Stimulated activated naive B cell treated with anti-CD40 and anti-IgM and Interleukin-4, amounts not matched to agents 10 μg/mL and 1 μg/mL and 100 μg/mL, for 72 hours (primary cell): ENCODE results near the gene PALM2AKAP2.
"Not testable (repeated sequence)": the region's sequence is repeated elsewhere in the genome, so short reads cannot be mapped to it uniquely, and the experiment has no call there.

Experiments
- ATAC-seq, 2 donors: fragments of 150-1000 bp; cut with Tn5 transposase; replicated peaks; 2 replicates each; pipeline ENCODE4 v1.10.0; 2021; ENCODE audit warnings: moderate library complexity in 1 of 2
- DNase-seq: peaks from one replicate; pipeline ENCODE4 v3.0.0; 2021
- H3K27ac Mint-ChIP-seq: one replicate; pipeline ENCODE4 v1.8.0; 2022; ENCODE audit warnings: mild to moderate bottlenecking, mixed read lengths
- H3K27me3 Mint-ChIP-seq, 2 donors: one replicate each; pipeline ENCODE4 v1.8.0; 2022; ENCODE audit warnings: mixed read lengths in 2 of 2
- H3K36me3 Mint-ChIP-seq, 2 donors: one replicate each; pipeline ENCODE4 v1.8.0; 2022; ENCODE audit warnings: mixed read lengths in 2 of 2, mild to moderate bottlenecking in 1 of 2
- H3K4me1 Mint-ChIP-seq, 2 donors: one replicate each; pipeline ENCODE4 v1.8.0; 2022; ENCODE audit warnings: mixed read lengths in 2 of 2, mild to moderate bottlenecking in 1 of 2
- H3K4me3 Mint-ChIP-seq, 2 donors: one replicate each; pipeline ENCODE4 v1.8.0; 2022; ENCODE audit warnings: mild to moderate bottlenecking in 2 of 2, mixed read lengths in 2 of 2, moderate library complexity in 1 of 2
- H3K9me3 Mint-ChIP-seq, 2 donors: one replicate each; pipeline ENCODE4 v1.8.0; 2022; ENCODE audit warnings: mixed read lengths in 2 of 2, mild to moderate bottlenecking in 1 of 2

The PALM2AKAP2 gene

GRCh38 chr9:109802491-109802890 lies 22.5 kb downstream of the PALM2AKAP2 start:
- ATAC-seq (no peak), DNase-seq (no peak)
- Mint-ChIP-seq H3K4me3 (no peak overlapping the region), H3K27me3 (peaks cover 6 to 16% of the 10 kb centered on the region in 2 donors), H3K9me3 (no peaks in the 10 kb centered on the region), H3K36me3 (no peaks in the 10 kb centered on the region), H3K27ac (no peak overlapping the region), H3K4me1 (no peaks in the 10 kb centered on the region)

- peaks cover 5 to 7% of the 10 kb centered on the region in 2 donors for H3K27me3 Mint-ChIP-seq
- ATAC-seq, result no peak
- H3K9me3 Mint-ChIP-seq, result peaks cover 6 to 8% of the 10 kb centered on the region in 2 donors
Measured at GRCh38 chr9:109805050-109805449, 25.1 kb downstream of the PALM2AKAP2 start.

GRCh38 chr9:109806506-109807115 lies 26.6 kb downstream of the PALM2AKAP2 start:
- Mint-ChIP-seq H3K27ac (no peak overlapping the region), H3K9me3 (peaks cover 6 to 8% of the 10 kb centered on the region in 2 donors)

More at GRCh38 chr9:109805050-109805449, 25.1 kb downstream of the PALM2AKAP2 start:
- H3K27ac Mint-ChIP-seq, result no peak overlapping the region
- DNase-seq, result no peak
- H3K4me3 Mint-ChIP-seq, result no peak overlapping the region
- no peaks in the 10 kb centered on the region for H3K36me3 Mint-ChIP-seq
- no peaks in the 10 kb centered on the region for H3K4me1 Mint-ChIP-seq

GRCh38 chr9:109811876-109812275 lies 31.9 kb downstream of the PALM2AKAP2 start:
- peaks cover 6 to 8% of the 10 kb centered on the region in 2 donors for H3K9me3 Mint-ChIP-seq
- ATAC-seq, result no peak
- H3K4me1 Mint-ChIP-seq, result no peaks in the 10 kb centered on the region
- no peak for DNase-seq
- H3K27me3 Mint-ChIP-seq, result peaks cover 13 to 18% of the 10 kb centered on the region in 2 donors
- H3K4me3 Mint-ChIP-seq, result no peak overlapping the region
- no peaks in the 10 kb centered on the region for H3K36me3 Mint-ChIP-seq
- H3K27ac Mint-ChIP-seq, result no peak overlapping the region

More at GRCh38 chr9:109806506-109807115, 26.6 kb downstream of the PALM2AKAP2 start:
- ATAC-seq (no peak), DNase-seq (no peak)
- no peaks in the 10 kb centered on the region for H3K4me1 Mint-ChIP-seq
- H3K27me3 Mint-ChIP-seq, result peaks cover 13 to 16% of the 10 kb centered on the region in 2 donors
- H3K36me3 Mint-ChIP-seq, result no peaks in the 10 kb centered on the region
- H3K4me3 Mint-ChIP-seq, result no peak overlapping the region

GRCh38 chr9:109812331-109812730 lies 32.3 kb downstream of the PALM2AKAP2 start:
- ATAC-seq (no peak), DNase-seq (no peak)
- Mint-ChIP-seq H3K4me1 (no peaks in the 10 kb centered on the region), H3K4me3 (no peak overlapping the region), H3K27ac (no peak overlapping the region), H3K27me3 (peaks cover 13 to 16% of the 10 kb centered on the region in 2 donors), H3K9me3 (peaks cover 6 to 8% of the 10 kb centered on the region in 2 donors), H3K36me3 (no peaks in the 10 kb centered on the region)

- H3K4me1 Mint-ChIP-seq, result no peaks in the 10 kb centered on the region
- peaks cover 13 to 16% of the 10 kb centered on the region in 2 donors for H3K27me3 Mint-ChIP-seq
- H3K27ac Mint-ChIP-seq, result no peak overlapping the region
- DNase-seq (no peak), ATAC-seq (no peak)
- peaks cover 5 to 7% of the 10 kb centered on the region in 2 donors for H3K9me3 Mint-ChIP-seq
- no peak overlapping the region for H3K4me3 Mint-ChIP-seq
- H3K36me3 Mint-ChIP-seq, result no peaks in the 10 kb centered on the region
Measured at GRCh38 chr9:109812818-109813281, 32.9 kb downstream of the PALM2AKAP2 start.

- DNase-seq, result no peak
- ATAC-seq, result no peak
- Mint-ChIP-seq H3K9me3 (peaks cover under 1 to 3% of the 10 kb centered on the region in 2 donors), H3K27ac (no peak overlapping the region), H3K4me3 (no peak overlapping the region), H3K36me3 (no peaks in the 10 kb centered on the region), H3K27me3 (peaks cover 13 to 16% of the 10 kb centered on the region in 2 donors), H3K4me1 (no peaks in the 10 kb centered on the region)
Measured at GRCh38 chr9:109813303-109813702, 33.3 kb downstream of the PALM2AKAP2 start.

- peaks cover 0 to under 1% of the 10 kb centered on the region in 2 donors for H3K9me3 Mint-ChIP-seq
- no peaks in the 10 kb centered on the region for H3K4me1 Mint-ChIP-seq
- H3K36me3 Mint-ChIP-seq, result no peaks in the 10 kb centered on the region
- DNase-seq, result no peak
- no peak overlapping the region for H3K4me3 Mint-ChIP-seq
- no peak overlapping the region for H3K27ac Mint-ChIP-seq
- no peak for ATAC-seq
- peaks cover 13 to 16% of the 10 kb centered on the region in 2 donors for H3K27me3 Mint-ChIP-seq
Measured at GRCh38 chr9:109813829-109814228, 33.8 kb downstream of the PALM2AKAP2 start.

GRCh38 chr9:109815366-109815947 lies 35.5 kb downstream of the PALM2AKAP2 start:
- Mint-ChIP-seq H3K36me3 (no peaks in the 10 kb centered on the region), H3K27ac (no peak overlapping the region), H3K9me3 (no peaks in the 10 kb centered on the region), H3K4me1 (no peaks in the 10 kb centered on the region), H3K4me3 (no peak overlapping the region), H3K27me3 (peaks cover 7 to 12% of the 10 kb centered on the region in 2 donors)
- ATAC-seq, result no peak
- no peak for DNase-seq

- Mint-ChIP-seq H3K4me1 (no peaks in the 10 kb centered on the region), H3K27ac (no peak overlapping the region), H3K4me3 (no peak overlapping the region), H3K27me3 (peaks cover 0 to 5% of the 10 kb centered on the region in 2 donors), H3K9me3 (no peaks in the 10 kb centered on the region), H3K36me3 (no peaks in the 10 kb centered on the region)
- ATAC-seq, result no peak
- no peak for DNase-seq
Measured at GRCh38 chr9:109816490-109816889, 36.5 kb downstream of the PALM2AKAP2 start.

- DNase-seq, result no peak
- Mint-ChIP-seq H3K27ac (no peak overlapping the region), H3K4me3 (no peak overlapping the region), H3K4me1 (no peaks in the 10 kb centered on the region), H3K36me3 (no peaks in the 10 kb centered on the region), H3K27me3 (peaks cover 4 to 6% of the 10 kb centered on the region in 2 donors), H3K9me3 (no peaks in the 10 kb centered on the region)
- peak in 1 of 2 donors; percentile 10 for ATAC-seq
Measured at GRCh38 chr9:109817146-109817845, 37.3 kb downstream of the PALM2AKAP2 start.

- Mint-ChIP-seq H3K27ac (no peak overlapping the region), H3K4me1 (no peaks in the 10 kb centered on the region), H3K9me3 (no peaks in the 10 kb centered on the region), H3K4me3 (no peak overlapping the region), H3K36me3 (no peaks in the 10 kb centered on the region), H3K27me3 (peaks cover 10 to 13% of the 10 kb centered on the region in 2 donors)
- DNase-seq (peak; percentile 15), ATAC-seq (peak; percentile 73 to 78)
Measured at GRCh38 chr9:109817846-109818472, 38.0 kb downstream of the PALM2AKAP2 start.

- H3K27ac Mint-ChIP-seq, result no peak overlapping the region
- H3K9me3 Mint-ChIP-seq, result no peaks in the 10 kb centered on the region
- peaks cover 15 to 35% of the 10 kb centered on the region in 2 donors for H3K27me3 Mint-ChIP-seq
- H3K4me3 Mint-ChIP-seq, result no peak overlapping the region
- H3K36me3 Mint-ChIP-seq, result no peaks in the 10 kb centered on the region
- H3K4me1 Mint-ChIP-seq, result no peaks in the 10 kb centered on the region
- DNase-seq, result no peak
- no peak for ATAC-seq
Measured at GRCh38 chr9:109821711-109822110, 41.7 kb downstream of the PALM2AKAP2 start.

GRCh38 chr9:109825383-109825782 lies 45.4 kb downstream of the PALM2AKAP2 start:
- H3K9me3 Mint-ChIP-seq, ATAC-seq: not testable (repeated sequence)

More at GRCh38 chr9:109825383-109825782, 45.4 kb downstream of the PALM2AKAP2 start:
- not testable (repeated sequence) for H3K4me3 Mint-ChIP-seq, DNase-seq, H3K4me1 Mint-ChIP-seq, H3K27ac Mint-ChIP-seq, H3K36me3 Mint-ChIP-seq
- peaks cover 25 to 43% of the 10 kb centered on the region in 2 donors for H3K27me3 Mint-ChIP-seq
